Measurements from ENCODE around the gene ZBTB11. TPM values are rescaled to one million over a fixed set of nuclear protein-coding genes. Genes with fewer than 3 reads are reported as not detected.

The ZBTB11 gene
- total and polyA plus RNA-seq, 9 of the 15 experiments (the other 6 are each of a cell fraction or from before 2014, with no cell fraction given), result 6.2 to 31.9 (median 21.4) TPM

DNA sequence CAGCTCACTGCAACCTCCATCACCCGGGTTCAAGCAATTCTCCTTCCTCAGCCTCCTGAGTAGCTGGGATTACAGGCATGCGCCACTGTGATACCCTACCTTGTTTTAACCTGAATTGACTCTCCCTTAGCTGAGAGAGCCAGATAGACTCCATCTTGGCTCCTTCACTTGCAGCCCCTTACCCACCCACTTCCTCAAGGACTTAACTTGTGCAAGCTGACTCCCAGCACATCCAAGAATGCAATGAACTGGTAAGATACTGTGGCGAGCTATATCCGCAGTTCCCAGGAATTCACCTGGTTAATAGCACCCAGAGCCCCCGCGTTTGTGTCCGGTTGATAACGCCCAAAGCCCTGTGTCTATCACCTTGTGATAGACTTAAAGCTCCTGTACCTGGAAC is 45.0 kb downstream of the ZBTB11 start (continued):
- TF ChIP-seq, protein P1, sequence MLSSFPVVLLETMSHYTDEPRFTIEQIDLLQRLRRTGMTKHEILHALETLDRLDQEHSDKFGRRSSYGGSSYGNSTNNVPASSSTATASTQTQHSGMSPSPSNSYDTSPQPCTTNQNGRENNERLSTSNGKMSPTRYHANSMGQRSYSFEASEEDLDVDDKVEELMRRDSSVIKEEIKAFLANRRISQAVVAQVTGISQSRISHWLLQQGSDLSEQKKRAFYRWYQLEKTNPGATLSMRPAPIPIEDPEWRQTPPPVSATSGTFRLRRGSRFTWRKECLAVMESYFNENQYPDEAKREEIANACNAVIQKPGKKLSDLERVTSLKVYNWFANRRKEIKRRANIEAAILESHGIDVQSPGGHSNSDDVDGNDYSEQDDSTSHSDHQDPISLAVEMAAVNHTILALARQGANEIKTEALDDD (IDR thresholded peaks at IDR 0.05), result peak; percentile 71; the same call in 1 of the 2 replicates
- TF ChIP-seq, protein P2, sequence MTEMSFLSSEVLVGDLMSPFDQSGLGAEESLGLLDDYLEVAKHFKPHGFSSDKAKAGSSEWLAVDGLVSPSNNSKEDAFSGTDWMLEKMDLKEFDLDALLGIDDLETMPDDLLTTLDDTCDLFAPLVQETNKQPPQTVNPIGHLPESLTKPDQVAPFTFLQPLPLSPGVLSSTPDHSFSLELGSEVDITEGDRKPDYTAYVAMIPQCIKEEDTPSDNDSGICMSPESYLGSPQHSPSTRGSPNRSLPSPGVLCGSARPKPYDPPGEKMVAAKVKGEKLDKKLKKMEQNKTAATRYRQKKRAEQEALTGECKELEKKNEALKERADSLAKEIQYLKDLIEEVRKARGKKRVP (CRISPR knock-in tag; IDR thresholded peaks at IDR 0.05), result peak; percentile 60; the same call in 1 of the 2 replicates
- TF ChIP-seq ZNF23 (CRISPR knock-in tag; IDR thresholded peaks at IDR 0.05), result 0 out of 2 replicates have a peak, but pooled peaks have one; percentile 63
- TF ChIP-seq ZNF212 (CRISPR knock-in tag; IDR thresholded peaks at IDR 0.05), result peak; percentile 69; the same call in 1 of the 2 replicates
- TF ChIP-seq, protein P3, sequence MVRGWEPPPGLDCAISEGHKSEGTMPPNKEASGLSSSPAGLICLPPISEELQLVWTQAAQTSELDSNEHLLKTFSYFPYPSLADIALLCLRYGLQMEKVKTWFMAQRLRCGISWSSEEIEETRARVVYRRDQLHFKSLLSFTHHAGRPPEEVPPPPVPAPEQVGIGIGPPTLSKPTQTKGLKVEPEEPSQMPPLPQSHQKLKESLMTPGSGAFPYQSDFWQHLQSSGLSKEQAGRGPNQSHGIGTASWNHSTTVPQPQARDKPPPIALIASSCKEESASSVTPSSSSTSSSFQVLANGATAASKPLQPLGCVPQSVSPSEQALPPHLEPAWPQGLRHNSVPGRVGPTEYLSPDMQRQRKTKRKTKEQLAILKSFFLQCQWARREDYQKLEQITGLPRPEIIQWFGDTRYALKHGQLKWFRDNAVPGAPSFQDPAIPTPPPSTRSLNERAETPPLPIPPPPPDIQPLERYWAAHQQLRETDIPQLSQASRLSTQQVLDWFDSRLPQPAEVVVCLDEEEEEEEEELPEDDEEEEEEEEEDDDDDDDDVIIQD (CRISPR knock-in tag; IDR thresholded peaks at IDR 0.05), result peak; percentile 87
- TF ChIP-seq, protein P4, sequence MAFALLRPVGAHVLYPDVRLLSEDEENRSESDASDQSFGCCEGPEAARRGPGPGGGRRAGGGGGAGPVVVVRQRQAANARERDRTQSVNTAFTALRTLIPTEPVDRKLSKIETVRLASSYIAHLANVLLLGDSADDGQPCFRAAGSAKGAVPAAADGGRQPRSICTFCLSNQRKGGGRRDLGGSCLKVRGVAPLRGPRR (CRISPR knock-in tag; IDR thresholded peaks at IDR 0.05), result peak; percentile 88
- peak; percentile 97 for TF ChIP-seq ZNF311 (CRISPR knock-in tag; IDR thresholded peaks at IDR 0.05)
- peak; percentile 92 for TF ChIP-seq MECOM (CRISPR knock-in tag; IDR thresholded peaks at IDR 0.05)
- TF ChIP-seq KLF6 (CRISPR knock-in tag; IDR thresholded peaks at IDR 0.05; ENCODE audit: borderline replicate concordance), result peak; percentile 96
- TF ChIP-seq, protein P5, sequence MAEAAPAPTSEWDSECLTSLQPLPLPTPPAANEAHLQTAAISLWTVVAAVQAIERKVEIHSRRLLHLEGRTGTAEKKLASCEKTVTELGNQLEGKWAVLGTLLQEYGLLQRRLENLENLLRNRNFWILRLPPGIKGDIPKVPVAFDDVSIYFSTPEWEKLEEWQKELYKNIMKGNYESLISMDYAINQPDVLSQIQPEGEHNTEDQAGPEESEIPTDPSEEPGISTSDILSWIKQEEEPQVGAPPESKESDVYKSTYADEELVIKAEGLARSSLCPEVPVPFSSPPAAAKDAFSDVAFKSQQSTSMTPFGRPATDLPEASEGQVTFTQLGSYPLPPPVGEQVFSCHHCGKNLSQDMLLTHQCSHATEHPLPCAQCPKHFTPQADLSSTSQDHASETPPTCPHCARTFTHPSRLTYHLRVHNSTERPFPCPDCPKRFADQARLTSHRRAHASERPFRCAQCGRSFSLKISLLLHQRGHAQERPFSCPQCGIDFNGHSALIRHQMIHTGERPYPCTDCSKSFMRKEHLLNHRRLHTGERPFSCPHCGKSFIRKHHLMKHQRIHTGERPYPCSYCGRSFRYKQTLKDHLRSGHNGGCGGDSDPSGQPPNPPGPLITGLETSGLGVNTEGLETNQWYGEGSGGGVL (CRISPR knock-in tag; IDR thresholded peaks at IDR 0.05), result peak; percentile 78
- peak; percentile 34; the same call in 1 of the 2 replicates for TF ChIP-seq ZNF134 (CRISPR knock-in tag; conservative IDR thresholded peaks at IDR 0.05)
- TF ChIP-seq ZKSCAN3 (CRISPR knock-in tag; IDR thresholded peaks at IDR 0.05), result peak; percentile 64; the same call in 1 of the 2 replicates
- TF ChIP-seq, protein P6, sequence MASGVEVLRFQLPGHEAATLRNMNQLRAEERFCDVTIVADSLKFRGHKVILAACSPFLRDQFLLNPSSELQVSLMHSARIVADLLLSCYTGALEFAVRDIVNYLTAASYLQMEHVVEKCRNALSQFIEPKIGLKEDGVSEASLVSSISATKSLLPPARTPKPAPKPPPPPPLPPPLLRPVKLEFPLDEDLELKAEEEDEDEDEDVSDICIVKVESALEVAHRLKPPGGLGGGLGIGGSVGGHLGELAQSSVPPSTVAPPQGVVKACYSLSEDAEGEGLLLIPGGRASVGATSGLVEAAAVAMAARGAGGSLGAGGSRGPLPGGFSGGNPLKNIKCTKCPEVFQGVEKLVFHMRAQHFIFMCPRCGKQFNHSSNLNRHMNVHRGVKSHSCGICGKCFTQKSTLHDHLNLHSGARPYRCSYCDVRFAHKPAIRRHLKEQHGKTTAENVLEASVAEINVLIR (CRISPR knock-in tag; IDR thresholded peaks at IDR 0.05), result peak; percentile 69
- TF ChIP-seq, protein P7, sequence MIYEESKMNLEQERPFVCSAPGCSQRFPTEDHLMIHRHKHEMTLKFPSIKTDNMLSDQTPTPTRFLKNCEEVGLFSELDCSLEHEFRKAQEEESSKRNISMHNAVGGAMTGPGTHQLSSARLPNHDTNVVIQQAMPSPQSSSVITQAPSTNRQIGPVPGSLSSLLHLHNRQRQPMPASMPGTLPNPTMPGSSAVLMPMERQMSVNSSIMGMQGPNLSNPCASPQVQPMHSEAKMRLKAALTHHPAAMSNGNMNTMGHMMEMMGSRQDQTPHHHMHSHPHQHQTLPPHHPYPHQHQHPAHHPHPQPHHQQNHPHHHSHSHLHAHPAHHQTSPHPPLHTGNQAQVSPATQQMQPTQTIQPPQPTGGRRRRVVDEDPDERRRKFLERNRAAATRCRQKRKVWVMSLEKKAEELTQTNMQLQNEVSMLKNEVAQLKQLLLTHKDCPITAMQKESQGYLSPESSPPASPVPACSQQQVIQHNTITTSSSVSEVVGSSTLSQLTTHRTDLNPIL (CRISPR knock-in tag; IDR thresholded peaks at IDR 0.05), result peak; percentile 84
- TF ChIP-seq, protein P8, sequence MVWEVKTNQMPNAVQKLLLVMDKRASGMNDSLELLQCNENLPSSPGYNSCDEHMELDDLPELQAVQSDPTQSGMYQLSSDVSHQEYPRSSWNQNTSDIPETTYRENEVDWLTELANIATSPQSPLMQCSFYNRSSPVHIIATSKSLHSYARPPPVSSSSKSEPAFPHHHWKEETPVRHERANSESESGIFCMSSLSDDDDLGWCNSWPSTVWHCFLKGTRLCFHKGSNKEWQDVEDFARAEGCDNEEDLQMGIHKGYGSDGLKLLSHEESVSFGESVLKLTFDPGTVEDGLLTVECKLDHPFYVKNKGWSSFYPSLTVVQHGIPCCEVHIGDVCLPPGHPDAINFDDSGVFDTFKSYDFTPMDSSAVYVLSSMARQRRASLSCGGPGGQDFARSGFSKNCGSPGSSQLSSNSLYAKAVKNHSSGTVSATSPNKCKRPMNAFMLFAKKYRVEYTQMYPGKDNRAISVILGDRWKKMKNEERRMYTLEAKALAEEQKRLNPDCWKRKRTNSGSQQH (CRISPR knock-in tag; IDR thresholded peaks at IDR 0.05), result peak; percentile 83; the same call in 1 of the 2 replicates
- peak; percentile 82 for TF ChIP-seq TCF3 (CRISPR knock-in tag; IDR thresholded peaks at IDR 0.05)

Data from K562 (cell line).